Measurements from ENCODE around the gene THBS1.

- TF ChIP-seq, protein P1, sequence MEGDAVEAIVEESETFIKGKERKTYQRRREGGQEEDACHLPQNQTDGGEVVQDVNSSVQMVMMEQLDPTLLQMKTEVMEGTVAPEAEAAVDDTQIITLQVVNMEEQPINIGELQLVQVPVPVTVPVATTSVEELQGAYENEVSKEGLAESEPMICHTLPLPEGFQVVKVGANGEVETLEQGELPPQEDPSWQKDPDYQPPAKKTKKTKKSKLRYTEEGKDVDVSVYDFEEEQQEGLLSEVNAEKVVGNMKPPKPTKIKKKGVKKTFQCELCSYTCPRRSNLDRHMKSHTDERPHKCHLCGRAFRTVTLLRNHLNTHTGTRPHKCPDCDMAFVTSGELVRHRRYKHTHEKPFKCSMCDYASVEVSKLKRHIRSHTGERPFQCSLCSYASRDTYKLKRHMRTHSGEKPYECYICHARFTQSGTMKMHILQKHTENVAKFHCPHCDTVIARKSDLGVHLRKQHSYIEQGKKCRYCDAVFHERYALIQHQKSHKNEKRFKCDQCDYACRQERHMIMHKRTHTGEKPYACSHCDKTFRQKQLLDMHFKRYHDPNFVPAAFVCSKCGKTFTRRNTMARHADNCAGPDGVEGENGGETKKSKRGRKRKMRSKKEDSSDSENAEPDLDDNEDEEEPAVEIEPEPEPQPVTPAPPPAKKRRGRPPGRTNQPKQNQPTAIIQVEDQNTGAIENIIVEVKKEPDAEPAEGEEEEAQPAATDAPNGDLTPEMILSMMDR (conservative IDR thresholded peaks at IDR 0.05; ENCODE audit: low read length) = no peak
- no peak for TF ChIP-seq EZH2phosphoT487 (IDR thresholded peaks at IDR 0.05; ENCODE audit: borderline replicate concordance, low read depth, low read length)
Measured at GRCh38 chr15:39554746-39555387, 26.0 kb upstream of the THBS1 start.
